ENCODE measurements around the gene GNG4. TPM values are rescaled to one million over a fixed set of nuclear protein-coding genes. Genes with fewer than 3 reads are reported as not detected.

The GNG4 gene
- total RNA-seq, 1 experiment from 2014 or later = 3.5 TPM

DNA sequence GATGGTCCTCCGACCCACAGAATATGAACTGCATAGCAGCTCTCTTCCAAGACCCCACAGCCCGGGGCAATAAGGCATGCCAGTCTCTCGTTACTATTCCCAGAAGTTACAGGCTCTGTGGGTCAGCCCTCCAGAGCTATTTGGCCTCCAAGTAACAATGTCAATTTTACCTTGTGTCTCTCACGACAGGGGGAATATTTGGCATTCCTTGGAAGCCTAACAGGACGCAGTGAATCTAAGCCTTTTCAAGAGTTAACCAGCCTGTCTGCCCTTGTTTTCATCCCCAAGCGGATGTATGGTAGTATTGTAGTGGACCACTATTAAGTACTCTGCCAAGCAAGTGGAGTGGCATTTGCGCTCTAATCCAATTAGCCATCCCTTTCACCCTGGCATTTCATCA lies 24.4 kb upstream of the GNG4 start:
- H3K4me1 Mint-ChIP-seq (ENCODE audit: low read depth, unreplicated experiment) = no peaks in the 10 kb centered on the region
- ChIA-PET CTCF (no interaction called here), POLR2A (no interaction called here)
- Histone ChIP-seq H3K9me3 (peaks cover 42% of the 10 kb centered on the region), H3K4me1 (no peaks in the 10 kb centered on the region), H3K4me3 (ENCODE audit: low read depth, low read length) (no peak overlapping the region), H3K27me3 (replicated peaks; ENCODE audit: control insufficient read depth, insufficient read depth, low read length) (no peaks in the 10 kb centered on the region), H3K36me3 (ENCODE audit: control insufficient read depth, insufficient read depth, low read length) (no peaks in the 10 kb centered on the region)
- intact Hi-C loops (cut with micrococcal nuclease; ENCODE audit: unreplicated experiment) = no loop called here
- H3K36me3 Mint-ChIP-seq (ENCODE audit: insufficient read depth, unreplicated experiment) = no peaks in the 10 kb centered on the region
- no TSS peak for BruUV-seq (replicated peaks)
- peaks cover 40% of the 10 kb centered on the region for H3K9me3 Mint-ChIP-seq (ENCODE audit: unreplicated experiment)
- TF ChIP-seq CTCF (IDR thresholded peaks at IDR 0.05; ENCODE audit: insufficient read depth in 1 of 2, low read depth in 1 of 2, low read length in 1 of 2, severe bottlenecking in 1 of 2, unreplicated experiment in 1 of 2) = no peak
- no peaks in the 10 kb centered on the region for H3K27me3 Mint-ChIP-seq (ENCODE audit: insufficient read depth, unreplicated experiment)
- no peak for DNase-seq
- no peak overlapping the region for H3K27ac Mint-ChIP-seq (ENCODE audit: unreplicated experiment)
- H3K4me3 Mint-ChIP-seq (ENCODE audit: unreplicated experiment) = no peak overlapping the region

DNA sequence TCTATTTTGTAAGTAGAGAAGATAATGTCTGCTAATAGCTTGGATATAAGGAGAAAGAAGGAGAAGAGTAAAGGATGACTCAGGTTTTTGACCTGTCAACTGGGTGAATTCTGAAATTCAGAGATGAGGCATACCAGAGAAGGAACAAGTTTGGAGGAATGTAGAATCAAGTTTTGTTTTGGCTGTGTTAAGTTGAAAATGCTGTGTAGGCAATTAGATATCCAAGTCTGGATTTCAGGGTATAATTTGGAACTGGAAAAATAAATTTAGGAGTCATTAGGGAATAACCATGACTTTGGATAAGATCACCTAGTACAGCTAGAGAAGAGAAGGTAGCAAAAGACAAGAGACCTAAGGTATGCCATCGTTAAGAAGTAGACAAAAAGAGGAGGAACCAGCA lies 22.4 kb upstream of the GNG4 start:
- Mint-ChIP-seq H3K4me1 (ENCODE audit: low read depth, unreplicated experiment) (no peaks in the 10 kb centered on the region), H3K36me3 (ENCODE audit: insufficient read depth, unreplicated experiment) (no peaks in the 10 kb centered on the region), H3K27ac (ENCODE audit: unreplicated experiment) (no peak overlapping the region), H3K27me3 (ENCODE audit: insufficient read depth, unreplicated experiment) (no peaks in the 10 kb centered on the region), H3K4me3 (ENCODE audit: unreplicated experiment) (no peak overlapping the region), H3K9me3 (ENCODE audit: unreplicated experiment) (peaks cover 40% of the 10 kb centered on the region)
- ChIA-PET POLR2A (no interaction called here), CTCF (no interaction called here)
- no peaks in the 10 kb centered on the region for H3K4me1 ChIP-seq
- peaks cover 41% of the 10 kb centered on the region for H3K9me3 ChIP-seq
- intact Hi-C loops (cut with micrococcal nuclease; ENCODE audit: unreplicated experiment) = no loop called here
- DNase-seq = no peak
- no TSS peak for BruUV-seq (replicated peaks)
- H3K36me3 ChIP-seq (ENCODE audit: control insufficient read depth, insufficient read depth, low read length) = no peaks in the 10 kb centered on the region
- H3K4me3 ChIP-seq (ENCODE audit: low read depth, low read length) = no peak overlapping the region
- H3K27me3 ChIP-seq (replicated peaks; ENCODE audit: control insufficient read depth, insufficient read depth, low read length) = no peaks in the 10 kb centered on the region
- TF ChIP-seq CTCF (IDR thresholded peaks at IDR 0.05; ENCODE audit: insufficient read depth in 1 of 2, low read depth in 1 of 2, low read length in 1 of 2, severe bottlenecking in 1 of 2, unreplicated experiment in 1 of 2) = no peak

DNA sequence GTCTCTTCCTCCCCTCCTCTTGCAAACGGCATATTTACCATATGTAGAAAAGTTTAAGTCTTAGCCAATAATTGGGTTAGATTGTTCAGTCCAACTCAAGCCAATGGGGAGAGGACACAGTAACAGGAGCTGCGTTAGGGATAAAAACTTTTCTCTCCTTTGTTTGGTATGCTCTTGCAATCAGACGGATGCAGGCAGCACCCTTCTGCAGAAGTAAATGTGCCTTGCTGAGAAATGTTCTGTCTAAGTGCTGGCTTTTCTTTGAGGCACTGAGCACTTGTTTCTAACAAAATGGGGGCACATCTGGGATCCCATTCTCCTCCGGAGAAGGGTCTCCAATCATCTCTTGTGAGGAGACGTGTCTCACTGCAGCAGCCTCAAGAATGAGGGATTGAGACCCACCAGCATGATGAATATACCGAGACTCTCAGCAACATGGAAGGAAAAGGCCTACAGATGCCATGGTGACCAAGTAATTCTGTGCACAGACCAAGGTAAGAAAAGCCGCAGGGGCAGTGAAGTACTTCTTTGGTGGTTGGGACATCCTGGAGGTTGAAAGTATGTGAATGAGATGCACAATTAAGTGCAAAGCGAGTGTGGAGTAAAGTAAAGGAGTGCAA lies 20.7 kb upstream of the GNG4 start:
- TF ChIP-seq CTCF (IDR thresholded peaks at IDR 0.05; ENCODE audit: insufficient read depth in 1 of 2, low read depth in 1 of 2, low read length in 1 of 2, severe bottlenecking in 1 of 2, unreplicated experiment in 1 of 2) = no peak
- Histone ChIP-seq H3K4me1 (no peaks in the 10 kb centered on the region), H3K9me3 (peaks cover 34% of the 10 kb centered on the region), H3K4me3 (ENCODE audit: low read depth, low read length) (no peak overlapping the region), H3K27me3 (replicated peaks; ENCODE audit: control insufficient read depth, insufficient read depth, low read length) (no peaks in the 10 kb centered on the region), H3K36me3 (ENCODE audit: control insufficient read depth, insufficient read depth, low read length) (no peaks in the 10 kb centered on the region)
- intact Hi-C loops (cut with micrococcal nuclease; ENCODE audit: unreplicated experiment) = no loop called here
- CTCF ChIA-PET = no interaction called here
- Mint-ChIP-seq H3K36me3 (ENCODE audit: insufficient read depth, unreplicated experiment) (no peaks in the 10 kb centered on the region), H3K27ac (ENCODE audit: unreplicated experiment) (no peak overlapping the region), H3K4me3 (ENCODE audit: unreplicated experiment) (no peak overlapping the region), H3K4me1 (ENCODE audit: low read depth, unreplicated experiment) (no peaks in the 10 kb centered on the region), H3K9me3 (ENCODE audit: unreplicated experiment) (peaks cover 40% of the 10 kb centered on the region), H3K27me3 (ENCODE audit: insufficient read depth, unreplicated experiment) (no peaks in the 10 kb centered on the region)
- no peak for DNase-seq
- POLR2A ChIA-PET = no interaction called here
- BruUV-seq (replicated peaks) = no TSS peak
